Measurements from ENCODE around the gene OVAAL.

OVAAL gene

GRCh38 chr1:180560868-180561600 is 2.3 kb downstream of the OVAAL start:
- Histone ChIP-seq H3K9ac (ENCODE audit: low read length) (no peak overlapping the region), H3K36me3 (ENCODE audit: control insufficient read depth, insufficient read depth, low read length) (no peaks in the 10 kb centered on the region), H3K9me3 (ENCODE audit: control insufficient read depth, insufficient read depth, low read depth, low read length) (no peaks in the 10 kb centered on the region; the same call in 1 of the 2 replicates), H3K27me3 (ENCODE audit: control insufficient read depth, insufficient read depth, low read length) (no peaks in the 10 kb centered on the region), H3K4me1 (ENCODE audit: control insufficient read depth, insufficient read depth, low read length) (peaks cover 3% of the 10 kb centered on the region; the same call in 1 of the 2 replicates), H3K27ac (ENCODE audit: low read depth, low read length) (no peak overlapping the region), H3K4me3 (ENCODE audit: low read depth, low read length) (no peak overlapping the region)

- Histone ChIP-seq H3K4me3 (ENCODE audit: low read depth, low read length) (no peak overlapping the region), H3K4me1 (ENCODE audit: control insufficient read depth, insufficient read depth, low read length) (peaks cover 3% of the 10 kb centered on the region; the same call in 1 of the 2 replicates), H3K9me3 (ENCODE audit: control insufficient read depth, insufficient read depth, low read depth, low read length) (no peaks in the 10 kb centered on the region; the same call in 1 of the 2 replicates), H3K27ac (ENCODE audit: low read depth, low read length) (no peak overlapping the region), H3K27me3 (ENCODE audit: control insufficient read depth, insufficient read depth, low read length) (no peaks in the 10 kb centered on the region), H3K9ac (ENCODE audit: low read length) (no peak overlapping the region), H3K36me3 (ENCODE audit: control insufficient read depth, insufficient read depth, low read length) (no peaks in the 10 kb centered on the region)
These were observed 3.9 kb downstream of the OVAAL start for GRCh38 chr1:180562640-180563025.

GRCh38 chr1:180563026-180563827 is 4.5 kb downstream of the OVAAL start:
- H3K4me1 ChIP-seq (ENCODE audit: control insufficient read depth, insufficient read depth, low read length), result peaks cover 3% of the 10 kb centered on the region; the same call in 1 of the 2 replicates
- no peaks in the 10 kb centered on the region for H3K27me3 ChIP-seq (ENCODE audit: control insufficient read depth, insufficient read depth, low read length)
- no peaks in the 10 kb centered on the region for H3K36me3 ChIP-seq (ENCODE audit: control insufficient read depth, insufficient read depth, low read length)
- no peak overlapping the region for H3K4me3 ChIP-seq (ENCODE audit: low read depth, low read length)
- H3K27ac ChIP-seq (ENCODE audit: low read depth, low read length), result no peak overlapping the region
- no peaks in the 10 kb centered on the region; the same call in 1 of the 2 replicates for H3K9me3 ChIP-seq (ENCODE audit: control insufficient read depth, insufficient read depth, low read depth, low read length)
- H3K9ac ChIP-seq (ENCODE audit: low read length), result no peak overlapping the region

- H3K4me3 ChIP-seq (ENCODE audit: low read depth, low read length), result no peak overlapping the region
- H3K27me3 ChIP-seq (ENCODE audit: control insufficient read depth, insufficient read depth, low read length), result no peaks in the 10 kb centered on the region
- H3K27ac ChIP-seq (ENCODE audit: low read depth, low read length), result no peak overlapping the region
- H3K4me1 ChIP-seq (ENCODE audit: control insufficient read depth, insufficient read depth, low read length), result peaks cover 3% of the 10 kb centered on the region; the same call in 1 of the 2 replicates
- H3K9me3 ChIP-seq (ENCODE audit: control insufficient read depth, insufficient read depth, low read depth, low read length), result no peaks in the 10 kb centered on the region; the same call in 1 of the 2 replicates
- H3K9ac ChIP-seq (ENCODE audit: low read length), result no peak overlapping the region
- H3K36me3 ChIP-seq (ENCODE audit: control insufficient read depth, insufficient read depth, low read length), result no peaks in the 10 kb centered on the region
These were observed 6.5 kb downstream of the OVAAL start for GRCh38 chr1:180565121-180565871.

GRCh38 chr1:180566026-180566425 is 7.3 kb downstream of the OVAAL start:
- Histone ChIP-seq H3K4me3 (ENCODE audit: low read depth, low read length) (no peak overlapping the region), H3K4me1 (ENCODE audit: control insufficient read depth, insufficient read depth, low read length) (peaks cover 3% of the 10 kb centered on the region; the same call in 1 of the 2 replicates), H3K9me3 (ENCODE audit: control insufficient read depth, insufficient read depth, low read depth, low read length) (no peaks in the 10 kb centered on the region; the same call in 1 of the 2 replicates), H3K9ac (ENCODE audit: low read length) (no peak overlapping the region), H3K27me3 (ENCODE audit: control insufficient read depth, insufficient read depth, low read length) (no peaks in the 10 kb centered on the region), H3K36me3 (ENCODE audit: control insufficient read depth, insufficient read depth, low read length) (no peaks in the 10 kb centered on the region), H3K27ac (ENCODE audit: low read depth, low read length) (no peak overlapping the region)

- no peaks in the 10 kb centered on the region for H3K9me3 ChIP-seq (ENCODE audit: control insufficient read depth, insufficient read depth, low read depth, low read length)
- H3K4me3 ChIP-seq (ENCODE audit: low read depth, low read length), result no peak overlapping the region
- no peak overlapping the region for H3K9ac ChIP-seq (ENCODE audit: low read length)
- H3K36me3 ChIP-seq (ENCODE audit: control insufficient read depth, insufficient read depth, low read length), result no peaks in the 10 kb centered on the region
- no peaks in the 10 kb centered on the region for H3K27me3 ChIP-seq (ENCODE audit: control insufficient read depth, insufficient read depth, low read length)
- H3K27ac ChIP-seq (ENCODE audit: low read depth, low read length), result no peak overlapping the region
- peaks cover 3% of the 10 kb centered on the region; the same call in 1 of the 2 replicates for H3K4me1 ChIP-seq (ENCODE audit: control insufficient read depth, insufficient read depth, low read length)
These were observed 7.7 kb downstream of the OVAAL start for GRCh38 chr1:180566495-180566894.

GRCh38 chr1:180567654-180568053 is 8.9 kb downstream of the OVAAL start:
- no peak overlapping the region for H3K9ac ChIP-seq (ENCODE audit: low read length)
- H3K27ac ChIP-seq (ENCODE audit: low read depth, low read length), result no peak overlapping the region
- no peaks in the 10 kb centered on the region for H3K27me3 ChIP-seq (ENCODE audit: control insufficient read depth, insufficient read depth, low read length)
- no peaks in the 10 kb centered on the region for H3K36me3 ChIP-seq (ENCODE audit: control insufficient read depth, insufficient read depth, low read length)
- no peaks in the 10 kb centered on the region for H3K9me3 ChIP-seq (ENCODE audit: control insufficient read depth, insufficient read depth, low read depth, low read length)
- H3K4me1 ChIP-seq (ENCODE audit: control insufficient read depth, insufficient read depth, low read length), result peaks cover 3% of the 10 kb centered on the region; the same call in 1 of the 2 replicates
- H3K4me3 ChIP-seq (ENCODE audit: low read depth, low read length), result no peak overlapping the region

GRCh38 chr1:180568184-180568583 is 9.4 kb downstream of the OVAAL start:
- Histone ChIP-seq H3K4me1 (ENCODE audit: control insufficient read depth, insufficient read depth, low read length) (peaks cover under 1% of the 10 kb centered on the region; the same call in 1 of the 2 replicates), H3K9ac (ENCODE audit: low read length) (no peak overlapping the region), H3K36me3 (ENCODE audit: control insufficient read depth, insufficient read depth, low read length) (no peaks in the 10 kb centered on the region), H3K9me3 (ENCODE audit: control insufficient read depth, insufficient read depth, low read depth, low read length) (no peaks in the 10 kb centered on the region), H3K27ac (ENCODE audit: low read depth, low read length) (no peak overlapping the region), H3K27me3 (ENCODE audit: control insufficient read depth, insufficient read depth, low read length) (no peaks in the 10 kb centered on the region), H3K4me3 (ENCODE audit: low read depth, low read length) (no peak overlapping the region)

- Histone ChIP-seq H3K4me3 (ENCODE audit: low read depth, low read length) (no peak overlapping the region), H3K27me3 (ENCODE audit: control insufficient read depth, insufficient read depth, low read length) (no peaks in the 10 kb centered on the region), H3K9me3 (ENCODE audit: control insufficient read depth, insufficient read depth, low read depth, low read length) (no peaks in the 10 kb centered on the region), H3K9ac (ENCODE audit: low read length) (no peak overlapping the region), H3K27ac (ENCODE audit: low read depth, low read length) (no peak overlapping the region), H3K36me3 (ENCODE audit: control insufficient read depth, insufficient read depth, low read length) (no peaks in the 10 kb centered on the region), H3K4me1 (ENCODE audit: control insufficient read depth, insufficient read depth, low read length) (no peaks in the 10 kb centered on the region)
These were observed 12.5 kb downstream of the OVAAL start for GRCh38 chr1:180571060-180571831.

Measured in HUES6 (cell line).